GF-D8 (cell line): ENCODE data around the gene TUBG2.
"Not testable (repeated sequence)": the region's sequence is repeated elsewhere in the genome, so short reads cannot be mapped to it uniquely, and the experiment has no call there.

ENCODE experiments used
- DNase-seq: peaks from one replicate; lab custom pipeline; 2025; lab: John Stamatoyannopoulos, UW

The TUBG2 gene

GRCh38 chr17:42655528-42655927, 3.6 kb upstream of the TUBG2 start:
- DNase-seq = no peak

DNA sequence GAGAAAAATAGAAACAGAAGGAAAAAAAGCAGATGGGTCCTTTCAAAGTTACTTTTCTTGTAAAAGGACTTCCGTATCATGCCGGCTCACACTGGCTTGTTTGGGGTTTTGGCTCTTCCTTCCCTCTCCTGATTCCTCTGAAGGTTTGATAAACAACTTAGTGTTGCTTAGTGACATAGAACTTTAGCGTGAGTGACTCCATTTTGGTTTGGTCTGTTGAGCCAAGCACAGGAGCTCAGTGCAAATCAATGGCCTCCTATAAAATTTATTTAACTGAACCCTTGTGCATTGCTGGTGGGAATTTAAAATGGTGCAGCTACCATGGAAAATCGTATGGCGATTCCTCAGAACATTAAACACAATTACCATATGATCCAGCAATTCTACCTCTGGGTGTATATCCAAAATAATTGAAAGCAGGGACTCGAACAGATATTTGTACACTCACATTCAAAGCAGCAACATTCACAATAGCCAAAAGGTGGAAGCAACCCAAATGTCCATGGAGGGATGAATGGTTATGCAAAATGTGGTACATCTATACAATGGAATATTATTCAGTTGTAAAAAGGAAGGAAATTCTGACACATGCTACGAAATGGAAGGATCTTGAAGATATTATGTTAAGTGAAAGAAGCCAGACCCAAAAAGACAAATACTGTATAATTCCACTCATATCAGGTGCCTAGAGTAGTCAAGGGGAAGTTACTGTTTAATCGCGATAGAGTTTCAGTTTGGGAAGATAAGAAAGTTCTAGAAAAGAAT, 1.1 kb upstream of the TUBG2 start:
- no peak for DNase-seq

- not testable (repeated sequence) for DNase-seq
These were observed 819 bp downstream of the TUBG2 start for GRCh38 chr17:42659932-42660274.

DNA sequence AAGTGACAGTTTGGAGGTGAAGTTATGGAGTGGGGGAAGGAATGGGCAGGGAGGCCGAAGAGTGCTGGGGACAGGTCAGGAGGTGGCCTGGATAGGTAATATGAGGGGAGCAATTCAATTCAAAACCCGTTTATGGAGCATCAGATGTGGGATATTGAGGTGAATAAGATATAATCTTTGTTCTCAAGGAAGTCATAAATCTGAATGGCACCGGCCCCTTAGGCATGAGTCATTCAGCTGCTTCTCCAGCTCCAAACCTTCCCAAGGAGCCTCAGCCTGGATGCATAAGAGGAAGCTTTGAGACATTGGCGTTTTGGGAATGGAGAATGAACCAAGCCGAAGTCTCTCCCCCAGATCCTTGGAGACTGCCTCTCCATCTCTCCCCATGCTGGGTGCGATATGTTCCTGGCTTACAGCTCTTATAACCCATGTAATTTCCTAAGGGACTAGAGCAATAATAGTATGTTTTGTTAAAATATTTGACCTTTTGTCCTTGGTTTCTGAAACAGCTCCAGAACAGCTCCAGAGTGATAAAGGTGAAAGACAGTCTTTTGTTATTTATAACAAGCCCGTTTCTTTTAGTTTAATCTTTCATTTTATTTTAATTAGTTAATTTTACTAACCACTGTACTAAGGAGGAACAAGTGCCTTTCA, 1.7 kb downstream of the TUBG2 start:
- no peak for DNase-seq

GRCh38 chr17:42665581-42666001, 6.5 kb downstream of the TUBG2 start:
- DNase-seq = no peak

DNA sequence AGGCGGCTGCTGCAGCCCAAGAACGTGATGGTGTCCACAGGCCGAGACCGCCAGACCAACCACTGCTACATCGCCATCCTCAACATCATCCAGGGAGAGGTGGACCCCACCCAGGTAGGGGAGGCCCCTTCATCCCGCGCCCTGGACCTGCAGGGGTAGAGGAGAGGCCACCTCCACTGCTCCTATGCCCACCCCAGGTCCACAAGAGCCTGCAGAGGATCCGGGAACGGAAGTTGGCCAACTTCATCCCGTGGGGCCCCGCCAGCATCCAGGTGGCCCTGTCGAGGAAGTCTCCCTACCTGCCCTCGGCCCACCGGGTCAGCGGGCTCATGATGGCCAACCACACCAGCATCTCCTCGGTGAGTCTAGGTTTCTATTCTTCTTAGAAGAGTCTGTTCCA, 7.0 kb downstream of the TUBG2 start:
- DNase-seq = not testable (repeated sequence)

DNA sequence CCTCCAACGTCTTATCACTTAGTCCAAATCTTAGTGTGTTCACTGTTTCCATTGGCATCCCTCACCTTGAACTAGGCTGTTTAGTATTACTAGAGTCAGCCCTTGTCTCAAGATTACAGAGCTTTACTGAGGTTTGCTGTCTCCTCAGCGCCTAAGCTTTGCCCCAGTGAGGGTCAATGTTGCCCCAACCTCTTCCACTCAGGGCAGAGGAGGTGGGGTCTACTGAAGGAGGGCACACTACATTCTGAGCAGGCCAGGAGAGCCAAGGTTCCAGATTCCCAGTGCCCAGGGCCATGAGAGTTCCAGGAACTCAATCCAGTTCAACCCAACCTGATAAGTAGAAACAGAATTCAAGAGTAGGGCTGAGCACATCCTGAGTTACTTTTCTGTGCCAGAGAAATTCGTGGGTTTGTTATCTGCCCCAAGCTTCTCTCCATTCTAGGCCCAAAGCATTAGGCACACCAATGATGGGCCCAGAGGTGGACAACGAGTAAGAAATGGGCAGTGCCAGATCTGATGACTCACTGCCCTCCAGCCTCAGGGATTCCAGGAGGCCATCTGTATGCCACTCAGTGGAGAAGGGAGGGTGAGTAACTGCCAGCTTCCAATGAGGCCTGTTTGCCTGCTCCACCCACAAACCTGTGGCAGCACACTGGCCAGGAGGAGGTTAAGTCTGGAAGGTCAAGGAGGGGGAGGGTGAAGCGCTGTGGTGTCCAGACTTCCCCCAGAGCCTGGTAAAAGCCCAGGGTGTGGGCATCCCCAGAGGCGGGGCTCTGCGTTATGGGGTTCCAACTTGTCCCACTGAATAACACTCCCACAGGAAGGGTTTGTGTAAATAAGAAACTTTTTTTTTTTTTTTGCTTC, 8.2 kb downstream of the TUBG2 start:
- DNase-seq = no peak

DNA sequence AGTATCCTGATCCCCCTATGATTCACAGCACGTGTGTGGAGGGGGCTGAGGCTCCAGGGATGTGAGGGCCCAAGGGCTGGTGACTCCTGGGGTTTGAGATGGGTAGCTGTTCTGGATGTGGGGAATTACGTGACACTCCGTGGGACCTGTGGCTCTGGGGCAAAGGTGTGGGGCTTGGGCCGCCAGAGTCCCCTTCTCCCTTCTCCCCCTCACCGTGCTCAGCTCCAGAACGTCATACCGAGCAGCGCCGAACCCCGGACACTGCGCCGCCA, 10.6 kb downstream of the TUBG2 start:
- no peak for DNase-seq

- DNase-seq = no peak
These were observed 11.1 kb downstream of the TUBG2 start for GRCh38 chr17:42669977-42670788.

GRCh38 chr17:42670789-42671657, 11.9 kb downstream of the TUBG2 start:
- DNase-seq = no peak

DNA sequence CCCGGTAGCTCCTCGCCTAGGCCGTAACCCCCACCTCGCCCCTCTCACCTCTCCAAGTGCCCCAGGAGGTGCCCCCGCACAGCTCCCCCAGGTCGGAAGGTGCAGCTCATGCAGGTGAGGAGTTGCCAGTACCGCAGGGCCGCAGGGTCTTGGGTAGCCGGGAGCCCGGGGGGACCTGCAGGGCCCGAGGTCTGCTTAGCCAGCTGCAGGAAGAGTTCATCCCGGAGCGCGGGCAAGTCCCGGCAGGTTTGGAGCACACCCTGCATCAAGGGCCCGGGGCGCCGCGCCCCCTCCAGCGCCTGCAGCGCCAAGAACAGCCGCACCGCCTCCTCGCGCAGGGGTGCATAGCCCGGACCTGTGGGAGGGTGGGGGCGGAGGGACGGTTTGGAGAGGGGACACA, 13.0 kb downstream of the TUBG2 start:
- no peak for DNase-seq

DNA sequence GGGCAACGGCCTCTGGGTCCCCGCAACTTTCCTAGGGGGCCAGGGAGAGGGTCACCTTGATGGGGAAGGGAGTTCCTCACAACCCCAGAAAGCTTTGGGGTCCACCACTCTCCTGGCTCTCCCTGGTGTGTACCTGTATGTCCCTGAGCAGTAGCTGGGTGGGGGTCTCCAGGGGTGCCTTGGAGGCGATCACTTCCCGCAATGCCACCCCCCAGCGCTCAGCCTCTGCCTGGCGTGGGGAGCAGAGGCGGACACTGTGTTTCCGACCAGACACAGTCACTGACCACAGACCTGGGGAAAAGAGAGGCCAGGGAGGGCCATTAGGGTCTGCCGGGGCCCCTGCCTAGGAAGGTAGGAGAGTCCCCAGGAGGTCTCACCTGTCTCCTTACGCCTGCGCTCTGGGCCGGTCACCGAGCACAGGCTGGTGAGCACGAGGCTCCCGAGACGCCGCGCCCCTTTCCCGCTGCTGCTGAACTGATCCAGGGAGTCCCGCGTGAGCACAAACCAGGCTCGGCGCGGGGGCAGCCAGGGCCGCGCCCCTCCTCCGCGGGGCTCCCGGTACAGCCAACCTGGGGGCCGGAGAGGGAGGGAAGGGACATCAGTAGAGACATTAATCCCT, 14.3 kb downstream of the TUBG2 start:
- no peak for DNase-seq

- no peak for DNase-seq
These were observed 15.0 kb downstream of the TUBG2 start for GRCh38 chr17:42673885-42674754.

- DNase-seq = no peak
These were observed 15.8 kb downstream of the TUBG2 start for GRCh38 chr17:42674755-42675347.

DNA sequence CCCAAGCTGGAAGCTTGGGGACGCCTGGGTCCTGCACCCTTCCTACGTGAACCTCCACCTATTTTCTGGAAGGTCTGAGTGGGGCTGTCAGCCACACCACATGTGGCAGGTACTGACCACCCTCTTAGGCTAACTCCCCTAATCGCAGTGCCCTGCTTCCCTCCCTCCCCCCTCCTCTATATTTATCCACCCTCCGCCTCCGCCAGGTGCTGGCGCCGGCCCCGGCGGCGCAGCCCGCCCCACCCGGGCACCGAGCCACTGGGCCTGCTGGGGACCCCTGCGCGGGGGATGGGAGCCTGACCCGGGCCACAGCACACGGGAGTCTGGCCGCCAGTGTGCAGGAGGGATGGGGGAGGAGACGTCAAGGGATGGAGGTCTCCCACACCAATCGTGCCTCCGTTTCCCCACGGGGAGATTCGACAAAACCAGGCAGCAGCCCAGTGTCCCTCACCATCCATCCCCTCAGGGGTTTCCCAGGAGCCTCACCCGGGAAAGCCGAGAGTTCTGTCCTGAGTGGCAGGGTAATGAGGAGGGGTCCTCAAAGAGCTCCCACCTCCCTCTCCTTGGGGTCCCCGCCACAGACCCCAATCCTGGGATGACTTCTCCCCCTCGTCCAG, 16.4 kb downstream of the TUBG2 start:
- no peak for DNase-seq

GRCh38 chr17:42675965-42676423, 16.9 kb downstream of the TUBG2 start:
- DNase-seq = no peak

GRCh38 chr17:42676424-42677011, 17.4 kb downstream of the TUBG2 start, which contains the start of gene PLEKHH3:
Gene PLEKHH3 (minus strand): TSS chr17:42676994. CDS start chr17:42676563, 431 bp downstream.
- no peak for DNase-seq
